Activated CD4-positive, CD25-positive, alpha-beta regulatory T cell treated with anti-CD3 and anti-CD28 coated beads, Interleukin-2, amount 50 U/mL, for 16 hours (primary cell): ENCODE data around the gene CNTN6.

ENCODE experiments used
- DNase-seq: peaks from one replicate; pipeline ENCODE4 v3.0.0-alpha.2; 2020; ENCODE audit warnings: low read depth, low spot score

CNTN6 gene

DNA sequence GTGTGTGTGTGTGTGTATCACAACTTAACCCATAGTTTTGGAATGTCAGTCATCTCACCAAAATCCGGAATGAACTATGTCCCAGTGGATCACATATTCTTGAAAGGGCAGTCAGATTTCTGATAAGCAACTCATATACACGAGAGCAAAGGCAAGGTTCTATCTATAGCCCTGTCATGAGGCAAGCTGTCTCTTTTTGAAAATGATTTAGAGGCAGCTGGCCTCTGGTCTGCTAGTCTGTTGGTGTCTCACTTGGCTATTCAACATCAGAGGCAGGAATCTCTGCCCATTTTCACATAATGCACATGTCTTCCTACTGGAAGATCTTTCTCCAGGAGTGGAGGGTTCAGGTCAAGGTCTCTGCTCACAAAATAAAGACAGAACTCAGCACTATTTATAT lies 79.8 kb downstream of the CNTN6 start:
- DNase-seq = no peak

DNA sequence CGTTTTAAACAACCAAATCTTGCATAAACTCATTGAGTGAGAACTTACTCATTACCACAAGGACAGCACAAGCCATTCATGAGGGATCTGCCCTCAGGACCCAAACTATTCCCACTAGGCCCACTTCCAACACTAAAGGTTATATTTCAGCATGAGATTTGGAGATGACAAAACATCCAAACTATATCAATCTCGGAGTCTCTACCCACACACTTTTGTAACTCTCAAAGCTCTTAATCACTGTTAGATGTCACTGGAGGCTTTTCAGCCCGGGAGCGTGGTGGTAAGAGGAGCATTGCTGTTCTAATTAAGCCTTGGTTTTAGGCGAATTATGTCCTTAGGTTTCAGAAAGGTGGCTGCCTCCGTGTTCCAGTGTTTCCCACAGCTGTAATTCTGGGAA lies 86.3 kb downstream of the CNTN6 start:
- no peak for DNase-seq

DNA sequence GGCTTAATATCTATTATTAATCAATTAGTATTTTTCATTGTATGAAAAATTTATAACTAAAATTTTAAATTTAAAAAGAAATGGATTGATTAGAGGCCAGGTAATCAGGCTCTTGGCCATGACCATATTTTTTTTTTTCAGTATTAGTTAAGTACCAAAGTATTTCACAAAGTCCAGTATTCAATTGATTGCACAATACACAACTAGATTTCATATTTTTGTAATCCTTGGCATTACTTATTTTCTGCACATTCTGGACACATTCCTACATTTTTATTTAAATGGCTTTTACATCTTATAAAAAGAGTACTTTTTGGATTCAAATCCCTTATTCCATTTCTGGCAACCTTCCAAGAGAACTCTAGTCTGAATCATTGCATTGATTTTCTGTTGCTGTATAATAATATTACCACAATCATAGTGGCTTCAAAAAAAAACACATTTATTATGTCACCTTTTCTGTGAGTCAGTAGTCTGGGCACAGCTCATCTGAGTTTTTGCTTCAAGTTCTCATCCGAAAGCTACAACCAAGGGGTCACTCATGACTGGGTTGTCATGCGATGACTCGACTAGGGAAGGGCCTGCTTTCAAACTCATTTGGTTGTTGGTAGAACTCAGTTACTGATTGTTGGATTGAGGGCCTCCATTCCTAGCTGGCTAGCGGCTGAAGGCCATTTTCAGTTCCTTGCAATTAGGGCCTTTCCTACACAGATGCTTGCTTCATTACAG lies 90.7 kb downstream of the CNTN6 start:
- DNase-seq = no peak

DNA sequence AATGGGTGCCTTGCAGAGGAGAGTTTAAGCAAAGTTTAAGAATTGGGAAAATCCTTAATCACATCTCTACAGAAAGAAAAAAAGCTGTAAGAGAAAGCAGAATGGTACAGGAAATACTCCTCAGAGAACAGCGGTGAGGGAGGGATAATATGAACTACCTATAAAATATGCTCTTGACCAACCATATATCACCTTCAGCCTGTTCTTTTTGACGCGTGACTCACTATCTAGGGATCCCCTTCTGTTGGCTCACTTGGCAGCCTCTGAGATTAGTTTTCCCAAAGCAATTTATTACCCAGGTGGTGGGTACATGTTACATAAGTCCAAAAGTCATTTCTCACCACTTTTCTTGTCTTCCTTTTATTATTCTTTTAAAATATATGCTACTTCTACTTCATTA lies 97.7 kb downstream of the CNTN6 start:
- no peak for DNase-seq

DNA sequence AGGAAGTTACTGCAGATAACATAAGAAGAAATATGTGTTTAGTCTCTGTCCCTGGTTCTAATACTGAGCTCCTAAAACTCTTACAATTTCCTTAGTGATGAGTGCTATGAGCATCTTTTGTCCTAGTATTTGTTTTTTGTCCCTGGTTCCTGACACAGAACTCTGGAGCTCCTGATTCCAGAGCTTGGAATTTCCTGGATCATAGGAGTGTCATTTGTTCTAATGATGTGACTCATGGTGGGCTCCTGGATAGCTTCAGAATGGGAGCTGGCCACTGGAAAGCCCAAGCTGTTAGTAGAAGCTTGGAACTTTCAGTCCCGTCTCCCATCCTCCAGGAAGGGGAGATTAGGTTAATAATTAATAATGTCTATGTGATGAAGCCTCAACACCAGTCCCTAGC lies 98.2 kb downstream of the CNTN6 start:
- no peak for DNase-seq

DNA sequence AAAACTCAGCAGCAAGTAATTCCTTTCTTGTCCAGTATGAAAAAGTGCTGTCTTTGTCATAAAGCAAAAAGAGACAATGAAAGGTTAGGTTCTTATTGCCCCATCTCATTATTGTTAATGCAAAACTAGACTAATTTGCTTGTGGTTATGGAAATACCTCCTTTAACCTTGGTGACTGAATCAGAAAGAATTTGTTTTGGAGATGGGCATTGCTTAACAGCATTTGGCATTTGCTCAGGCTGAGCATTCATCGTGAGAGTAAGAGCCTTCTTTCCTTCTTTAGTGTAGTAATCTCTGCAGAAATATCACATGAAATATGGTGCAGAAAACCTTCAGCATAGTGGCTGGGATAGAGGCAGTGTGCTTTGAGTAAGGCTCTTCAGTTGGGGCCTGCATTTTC lies 103.1 kb downstream of the CNTN6 start:
- no peak for DNase-seq

DNA sequence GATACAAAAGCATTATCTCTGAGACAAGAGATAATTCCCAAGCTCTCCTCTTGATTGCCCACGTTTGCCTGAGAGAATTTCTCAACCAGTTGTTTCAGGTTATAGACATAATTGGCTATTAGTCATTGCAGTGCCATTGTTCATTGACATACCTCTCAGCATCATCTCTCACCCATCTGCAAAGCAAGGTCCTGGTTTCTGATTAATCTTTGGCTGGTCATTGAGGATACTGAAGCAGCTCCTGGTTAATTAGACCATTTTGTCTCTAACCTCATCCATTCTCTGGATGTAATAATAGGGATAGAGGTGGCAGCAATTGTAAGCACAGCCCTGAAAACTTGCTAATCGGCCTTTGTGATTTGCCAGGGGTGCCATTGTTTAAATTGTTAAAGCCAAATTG lies 104.2 kb downstream of the CNTN6 start:
- DNase-seq = no peak

DNA sequence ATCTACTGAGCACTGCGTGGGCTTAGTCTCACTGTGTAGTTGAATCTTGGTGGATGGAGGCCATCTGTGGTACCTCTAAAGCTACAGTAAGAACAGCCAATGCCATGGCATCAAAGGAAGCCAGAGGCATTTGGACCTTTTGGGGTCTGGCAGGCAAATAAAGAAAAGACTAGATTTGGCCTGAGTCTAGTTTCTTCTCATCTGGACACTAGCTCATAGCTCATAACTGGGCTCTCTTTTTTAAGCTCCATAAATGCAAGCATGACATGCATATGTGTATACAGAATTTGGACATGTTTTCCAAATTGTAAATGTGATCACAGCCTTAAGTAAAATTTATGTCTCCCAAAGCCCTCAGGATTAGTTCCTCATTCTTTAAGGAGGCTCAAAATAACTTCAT lies 107.5 kb downstream of the CNTN6 start:
- DNase-seq = no peak

DNA sequence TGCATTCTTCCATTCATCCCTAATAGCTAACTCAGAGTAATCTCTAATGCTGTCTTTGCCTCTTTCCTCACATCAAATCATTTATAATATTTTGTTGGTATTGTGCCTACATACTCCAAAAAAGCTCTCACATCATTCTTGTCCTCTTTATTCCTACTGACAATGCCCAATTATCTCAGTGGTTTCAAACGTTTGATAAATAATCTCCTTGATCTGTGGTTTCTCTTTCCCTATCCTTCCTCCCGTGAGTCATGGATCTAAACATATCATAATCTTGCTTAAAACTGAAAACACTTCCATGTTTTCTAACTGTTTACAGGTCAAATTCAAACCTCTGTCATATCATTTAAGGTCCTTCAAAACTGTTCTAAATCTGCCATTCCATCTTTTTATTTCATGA lies 115.1 kb downstream of the CNTN6 start:
- no peak for DNase-seq

DNA sequence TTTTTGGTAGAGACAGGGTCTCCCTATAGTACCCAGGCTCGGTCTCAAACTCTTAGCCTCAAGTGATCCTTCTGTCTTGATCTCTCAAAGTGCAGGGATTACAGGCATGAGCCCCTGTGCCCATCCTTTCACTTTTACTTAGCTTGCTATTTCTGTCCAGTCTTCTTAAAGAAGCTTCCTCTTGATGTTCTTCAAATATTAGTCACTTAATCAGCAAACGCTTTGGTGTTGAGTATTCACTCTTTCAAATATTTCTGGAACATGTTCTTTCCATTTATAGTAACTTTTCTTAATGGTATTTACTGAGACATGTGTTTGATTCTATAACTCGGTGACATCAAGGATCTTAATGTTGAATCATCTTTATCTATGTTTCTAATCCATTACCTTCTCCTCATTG lies 122.1 kb downstream of the CNTN6 start:
- DNase-seq = no peak

DNA sequence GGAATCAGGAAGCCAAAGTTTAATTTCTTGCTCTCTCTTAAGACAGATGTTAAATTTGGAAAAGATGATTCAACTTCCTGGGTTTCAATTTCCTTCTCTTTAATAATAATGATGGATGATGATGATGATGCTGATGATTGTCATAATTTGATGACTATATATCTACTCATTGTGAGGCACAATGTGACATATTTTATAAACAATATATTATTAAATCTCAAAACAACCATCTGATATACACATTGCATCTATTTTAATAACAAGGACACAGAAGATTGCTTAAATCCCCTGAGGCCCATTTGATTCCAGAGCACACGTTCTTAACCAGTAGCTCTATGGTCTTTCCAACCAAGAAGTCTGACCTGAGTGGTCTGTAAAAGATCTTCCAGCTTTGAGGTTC lies 124.0 kb downstream of the CNTN6 start:
- DNase-seq = no peak

DNA sequence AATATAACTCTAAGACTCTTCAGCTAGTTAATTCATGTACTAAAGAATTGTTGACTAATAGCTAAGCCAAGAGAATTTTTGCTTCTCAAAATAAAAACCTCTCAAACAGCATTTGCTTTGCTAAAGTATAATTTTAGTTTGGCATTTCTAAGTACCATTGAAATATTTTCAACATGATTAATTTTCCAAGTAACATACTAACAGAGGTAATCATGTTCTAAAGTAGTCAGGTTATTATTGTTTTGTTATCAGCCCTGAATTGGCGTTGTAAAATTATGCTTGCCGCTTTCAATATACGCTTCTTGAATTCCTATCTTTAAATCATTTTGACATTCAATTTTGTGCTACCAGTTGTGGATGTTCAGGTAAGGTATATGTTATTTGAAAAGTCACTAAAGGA lies 134.3 kb downstream of the CNTN6 start:
- DNase-seq = no peak

DNA sequence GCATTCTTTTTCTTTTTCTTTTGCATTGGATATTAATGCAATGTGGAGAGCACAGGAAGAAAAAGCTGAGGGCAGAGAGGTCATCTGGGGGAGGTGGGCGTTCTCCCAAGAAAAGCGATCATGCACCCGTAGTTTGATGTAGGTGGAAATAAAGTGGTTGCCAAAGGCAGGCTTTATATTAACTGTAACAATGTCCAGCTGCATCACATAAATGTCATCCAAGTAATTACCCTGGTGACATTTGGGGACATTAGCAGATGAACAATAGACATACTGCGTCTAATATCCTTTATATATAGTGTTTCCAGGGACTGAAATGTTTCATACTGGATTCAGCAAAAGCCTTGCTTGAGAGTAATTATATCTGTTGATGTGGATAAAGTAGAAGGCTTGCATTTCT lies 135.5 kb downstream of the CNTN6 start:
- no peak for DNase-seq

DNA sequence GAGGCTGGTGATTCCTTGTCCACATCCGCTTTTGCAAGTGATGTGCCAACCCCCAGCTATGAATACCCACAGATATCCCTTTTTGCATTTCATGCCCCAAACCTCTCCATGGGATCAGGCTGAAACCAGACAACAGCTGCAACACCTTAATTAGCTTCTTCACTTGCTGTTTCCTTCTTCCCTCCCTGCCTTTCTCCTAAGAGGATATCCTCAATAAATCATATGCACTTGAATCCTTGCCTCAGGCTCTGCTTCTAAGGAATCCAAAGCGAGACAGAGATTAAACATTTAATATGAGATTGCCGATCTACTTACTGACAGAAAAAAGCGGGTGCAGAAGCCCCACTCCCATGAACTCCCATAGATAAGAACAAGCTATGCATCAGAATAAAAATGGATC lies 138.1 kb downstream of the CNTN6 start:
- no peak for DNase-seq

DNA sequence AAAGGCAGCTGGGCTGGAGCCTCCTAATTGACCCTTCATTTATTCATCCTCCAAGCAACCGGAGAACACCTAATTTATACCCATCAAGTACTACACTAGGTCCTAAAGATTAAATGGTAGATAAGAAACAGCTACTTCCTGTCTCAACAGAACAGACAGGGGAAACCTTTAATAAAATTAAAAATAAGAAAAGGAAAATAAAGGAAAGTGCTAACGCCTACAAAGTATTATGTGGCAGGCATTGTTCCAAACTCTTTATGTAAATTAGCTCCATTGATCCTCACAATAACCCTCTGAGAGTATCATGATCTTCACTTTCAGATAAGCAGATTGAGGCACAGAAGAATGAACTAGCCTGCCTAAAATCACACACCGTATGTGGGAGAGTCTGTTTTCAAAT lies 139.5 kb downstream of the CNTN6 start:
- no peak for DNase-seq

DNA sequence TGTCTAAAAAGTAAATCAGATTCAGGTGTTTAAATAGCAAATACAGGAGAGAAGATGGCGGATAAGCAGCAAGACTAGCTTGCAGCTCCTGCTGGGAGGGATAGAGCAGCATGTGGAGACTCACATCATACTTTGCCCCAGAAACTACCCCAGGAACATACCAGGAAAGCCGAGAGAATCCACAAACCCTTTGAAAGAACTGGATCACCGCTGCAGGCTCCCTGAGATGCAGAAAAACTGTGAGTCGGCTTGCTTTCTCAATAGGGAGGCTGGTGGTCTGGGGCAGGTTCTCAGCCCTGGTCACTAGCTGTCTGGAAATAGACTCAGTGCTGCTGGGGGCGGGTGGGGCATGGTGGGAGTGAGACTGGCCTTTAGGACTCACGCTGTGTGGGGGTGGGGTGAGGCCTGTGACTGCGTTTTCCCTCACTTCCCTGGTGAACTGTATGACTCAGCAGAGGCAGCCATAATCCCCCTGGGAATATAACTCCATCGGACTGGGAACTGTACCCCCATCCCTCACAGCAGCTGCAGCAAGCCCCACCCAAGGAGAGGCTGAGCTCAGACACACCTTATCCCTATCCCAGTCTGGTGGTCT lies 142.8 kb downstream of the CNTN6 start:
- DNase-seq = no peak

DNA sequence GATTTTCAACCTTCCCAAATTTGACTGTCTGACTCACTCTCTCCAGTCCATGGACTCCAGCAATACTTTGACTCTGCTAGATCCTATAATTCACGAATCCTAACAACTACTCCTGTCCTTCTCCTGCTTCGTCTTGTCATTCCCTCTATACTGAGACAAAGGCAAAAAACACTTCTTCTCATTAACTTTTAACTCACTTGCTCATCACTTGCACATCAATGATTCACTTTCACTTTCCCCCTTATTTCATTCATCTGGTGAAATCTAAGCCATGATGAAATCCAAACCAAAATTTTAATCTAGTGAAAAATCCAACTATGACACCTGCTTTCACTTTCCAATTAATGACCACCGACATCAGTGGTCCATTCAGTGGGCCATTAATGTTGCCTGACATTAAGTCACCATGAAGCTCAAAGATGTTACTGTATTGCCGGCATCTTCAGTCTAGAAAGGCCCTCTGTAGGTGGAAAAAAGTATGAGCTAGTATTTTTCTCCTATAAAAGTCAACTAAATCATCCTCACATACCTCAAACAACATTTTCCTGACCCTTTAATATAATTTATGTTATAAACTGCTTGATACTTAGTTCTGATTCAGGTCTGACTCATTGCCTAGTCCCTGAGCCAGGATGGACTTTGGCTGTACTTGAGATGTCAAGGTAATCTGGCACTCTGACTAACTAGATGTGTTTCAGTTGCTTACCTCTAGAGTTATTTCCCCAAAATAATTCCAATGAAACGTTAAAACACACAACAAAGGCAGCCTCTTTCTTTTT lies 158.6 kb downstream of the CNTN6 start:
- DNase-seq = no peak

DNA sequence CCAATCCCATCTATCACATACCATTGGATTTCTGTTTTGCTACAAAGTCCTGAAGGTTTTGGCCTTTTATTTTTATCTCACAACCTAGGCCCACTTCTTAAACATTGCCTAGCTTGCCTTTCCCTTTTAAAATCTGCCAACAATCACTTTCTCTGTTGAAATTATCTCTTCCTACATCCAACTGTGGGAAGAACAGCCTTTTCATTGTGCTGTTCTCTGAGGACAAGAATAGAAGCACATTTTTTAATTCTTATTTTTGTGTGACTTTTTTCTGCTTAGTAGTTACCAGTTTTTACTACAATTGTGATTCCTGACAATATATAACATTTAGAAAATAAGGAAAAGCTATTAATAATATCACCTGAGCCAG lies 159.2 kb downstream of the CNTN6 start:
- no peak for DNase-seq

DNA sequence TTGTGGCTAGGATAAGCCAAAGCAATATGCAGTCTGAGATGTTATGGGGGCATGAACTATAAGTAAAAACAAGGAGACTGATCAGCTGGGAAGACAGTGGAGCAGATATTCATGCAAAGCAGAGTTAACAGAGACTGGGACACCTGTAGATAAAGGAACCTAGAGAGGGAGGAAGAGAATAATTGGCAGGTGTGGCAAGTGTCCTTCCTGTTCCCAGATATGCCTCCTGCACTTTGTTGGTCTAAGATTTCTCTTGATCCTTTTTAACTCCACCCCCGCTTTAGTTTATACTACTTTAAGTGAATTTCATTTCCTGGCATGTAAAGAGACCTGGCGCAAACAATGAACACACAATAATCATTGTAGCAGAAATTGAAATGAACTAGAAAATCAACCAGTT lies 169.4 kb downstream of the CNTN6 start:
- no peak for DNase-seq

DNA sequence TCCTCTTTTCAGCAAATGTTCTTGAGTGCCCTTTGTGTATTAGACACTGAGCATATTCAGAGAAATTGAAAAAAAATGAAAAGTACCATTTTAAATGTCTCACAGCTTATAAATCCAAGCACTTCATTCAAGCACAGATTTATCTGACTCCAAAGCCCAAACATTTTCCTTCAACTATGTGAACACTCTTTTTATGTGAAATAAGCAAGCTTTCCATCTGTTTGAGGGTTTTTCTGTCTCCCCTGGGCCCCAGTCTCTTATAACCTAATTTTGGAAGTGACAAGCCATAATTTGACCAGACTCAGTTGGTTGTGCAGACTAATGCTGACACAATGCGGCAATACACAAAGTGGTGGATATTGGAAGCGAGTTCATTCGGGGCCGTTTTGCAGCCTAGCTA lies 170.3 kb downstream of the CNTN6 start:
- DNase-seq = no peak

DNA sequence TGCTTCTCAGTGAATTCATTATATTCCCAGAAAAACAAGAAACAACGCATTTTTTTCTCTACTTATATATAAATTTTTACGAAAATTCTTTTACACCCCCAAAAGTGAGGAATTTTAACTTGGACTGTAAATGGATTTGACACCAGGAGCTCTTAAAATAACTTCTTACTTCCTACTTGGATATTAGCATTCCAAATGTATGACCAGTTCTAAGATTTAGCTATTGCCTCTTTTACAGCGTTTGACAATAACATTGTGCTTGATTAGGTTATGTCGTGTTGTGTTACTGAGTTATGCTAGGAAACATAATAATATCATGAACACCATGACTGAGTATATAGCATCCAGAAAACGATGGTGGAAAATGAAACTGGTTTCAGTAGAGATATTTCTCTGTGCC lies 177.0 kb downstream of the CNTN6 start:
- no peak for DNase-seq

DNA sequence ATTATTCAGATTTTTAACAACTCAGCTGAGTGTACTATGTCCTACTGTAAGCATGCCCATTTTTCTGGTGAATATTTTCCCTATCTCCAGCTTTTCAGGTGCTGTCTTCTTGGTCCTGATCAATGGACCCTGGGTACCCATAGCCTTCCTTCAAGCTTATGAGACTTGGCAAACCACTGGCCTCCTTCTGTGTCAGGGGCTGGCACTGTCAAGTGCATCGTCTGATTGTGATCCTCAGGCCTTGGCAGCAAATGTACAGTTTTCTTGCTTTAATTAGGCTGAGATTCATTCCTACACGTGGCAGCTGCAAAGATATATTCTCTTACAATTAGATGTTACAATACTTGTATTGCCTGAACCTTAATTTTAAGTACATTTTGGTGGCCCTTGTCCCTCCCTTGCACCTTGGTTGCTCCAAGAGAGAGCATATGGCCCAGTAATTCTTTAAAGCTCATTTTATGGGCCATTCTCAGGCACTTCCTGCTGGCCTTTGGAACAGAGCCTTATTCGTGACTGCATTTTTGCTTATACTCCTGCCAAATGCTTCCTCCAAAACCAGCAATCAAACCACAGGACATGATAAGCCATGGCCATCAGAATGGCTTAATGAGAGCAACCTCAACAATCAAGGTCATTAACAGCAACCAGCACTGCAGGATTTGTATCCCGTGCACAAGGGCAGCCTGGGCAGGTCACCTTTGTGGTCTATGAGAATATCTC lies 179.9 kb downstream of the CNTN6 start:
- no peak for DNase-seq

DNA sequence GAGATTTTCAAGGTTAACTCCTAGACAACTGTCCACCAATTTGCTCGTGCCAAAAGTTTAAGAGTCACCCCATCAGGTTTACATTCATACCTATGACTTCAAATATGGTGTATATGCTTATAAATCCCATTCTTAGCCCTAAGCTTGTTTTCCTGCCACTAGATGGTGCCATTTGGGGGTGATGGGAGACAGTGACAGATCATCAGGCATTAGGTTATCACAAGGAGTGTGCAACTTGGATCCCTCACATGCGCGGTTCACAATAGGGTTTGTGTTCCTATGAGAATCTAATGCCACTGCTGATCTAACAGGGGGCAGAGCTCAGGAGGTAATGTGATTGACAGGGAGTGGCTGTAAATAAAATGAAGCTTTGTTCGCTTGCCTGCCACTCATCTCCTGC lies 182.7 kb downstream of the CNTN6 start:
- DNase-seq = no peak
